Transverse colon (tissue), 3 donors: Measurements from ENCODE around the gene NTNG1.

Source experiments
- CTCF ChIP-seq, 5 experiments: fragments of 200-600 bp in 3 of 5; fragments of 450-650 bp in 2 of 5; sonication (generic) in 3 of 5; IDR thresholded peaks; 1 replicate in 2 of 5; 2 replicates in 3 of 5; pipeline ENCODE4 v1.5.1; 2016 to 2017; ENCODE audit warnings: antibody characterized with exemption in 5 of 5, inconsistent platforms in 3 of 5, mild to moderate bottlenecking in 2 of 5, moderate library complexity in 1 of 5
- EP300 ChIP-seq: sonication (generic); formaldehyde crosslinking; IDR thresholded peaks from one replicate; pipeline ENCODE4 v1.6.1; 2017; ENCODE audit warnings: antibody characterized with exemption, low read depth
- POLR2A ChIP-seq: fragments of 450-650 bp; IDR thresholded peaks from one replicate; pipeline ENCODE4 v1.6.1; 2016; ENCODE audit warnings: antibody characterized with exemption, mild to moderate bottlenecking, moderate library complexity

DNA sequence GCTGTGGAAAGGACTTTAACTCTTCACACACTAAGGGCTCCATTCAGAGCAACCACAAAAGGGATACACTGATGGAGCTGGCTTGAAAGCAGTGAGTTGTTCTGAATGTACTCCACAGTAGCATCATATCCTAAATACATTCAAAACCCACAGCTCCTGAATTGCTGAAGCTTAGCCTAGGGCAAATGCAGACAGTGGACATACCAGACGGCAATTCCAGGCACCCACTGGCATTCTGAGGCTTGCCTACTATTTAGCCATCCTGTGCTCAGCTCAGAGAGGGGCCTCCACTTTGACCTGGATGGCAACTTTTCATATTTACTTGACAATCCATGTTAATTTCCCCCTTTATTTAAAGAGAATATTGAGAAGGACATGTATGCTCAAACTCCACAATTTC, 303.5 kb downstream of the NTNG1 start:
- TF ChIP-seq POLR2A, result no peak
- no peak for TF ChIP-seq CTCF (IDR thresholded peaks at IDR 0.05)
- no peak for TF ChIP-seq EP300
